Activated CD8-positive, alpha-beta T cell treated with anti-CD3 and anti-CD28 coated beads for 36 hours (primary cell): ENCODE measurements around the gene PRMT1. TPM values are rescaled to one million over a fixed set of nuclear protein-coding genes. Genes with fewer than 3 reads are reported as not detected.
"Not testable (repeated sequence)": the region's sequence is repeated elsewhere in the genome, so short reads cannot be mapped to it uniquely, and the experiment has no call there.

ENCODE experiments used
- ATAC-seq: fragments of 200-7000 bp; cut with Tn5 transposase; one replicate; pipeline ENCODE4 v1.10.0; 2021; ENCODE audit warnings: mild to moderate bottlenecking, moderate library complexity
- CTCF ChIA-PET: fragments of 350-600 bp; sonication (Branson Sonifier 250); formaldehyde crosslinking; loops from one replicate; lab custom pipeline; 2021; ENCODE audit warnings: antibody characterized with exemption; lab: Charles Lee
- POLR2A ChIA-PET: fragments of 350-600 bp; sonication (Branson Sonifier 250); formaldehyde crosslinking; loops from one replicate; lab custom pipeline; 2021; ENCODE audit warnings: antibody characterized with exemption; lab: Charles Lee
- DNase-seq: peaks from one replicate; pipeline ENCODE4 v3.0.0-alpha.2; 2020
- H3K27ac Mint-ChIP-seq: one replicate; pipeline ENCODE4 v1.8.0; 2021; ENCODE audit warnings: mild to moderate bottlenecking, mixed read lengths
- H3K27me3 Mint-ChIP-seq: one replicate; pipeline ENCODE4 v1.8.0; 2021; ENCODE audit warnings: mixed read lengths
- H3K36me3 Mint-ChIP-seq: one replicate; pipeline ENCODE4 v1.8.0; 2021; ENCODE audit warnings: low read depth, mixed read lengths
- H3K4me1 Mint-ChIP-seq: one replicate; pipeline ENCODE4 v1.8.0; 2021; ENCODE audit warnings: low read depth, mixed read lengths
- H3K4me3 Mint-ChIP-seq: one replicate; pipeline ENCODE4 v1.8.0; 2021; ENCODE audit warnings: mild to moderate bottlenecking, moderate library complexity, mixed read lengths
- H3K9me3 Mint-ChIP-seq: one replicate; pipeline ENCODE4 v1.8.0; 2021; ENCODE audit warnings: mixed read lengths
- intact Hi-C: fragments of 100-400 bp; cut with micrococcal nuclease; formaldehyde crosslinking; loops from one replicate; pipeline ENCODE4 v1.10.0; 2022
- total RNA-seq, 2 experiments: library from RNA; stranded (reverse); gene quantifications; one replicate each; pipeline ENCODE4 v1.2.3, GENCODE V29; 2021
- TF ChIP-seq, protein P1 (sequence below): fragments of 200-600 bp; IDR thresholded peaks from one replicate; pipeline ENCODE4 v1.8.0; 2022; ENCODE audit warnings: antibody characterized with exemption, mild to moderate bottlenecking

PRMT1 gene
- total RNA-seq, 2 experiments from 2014 or later = 419 to 437 TPM

DNA sequence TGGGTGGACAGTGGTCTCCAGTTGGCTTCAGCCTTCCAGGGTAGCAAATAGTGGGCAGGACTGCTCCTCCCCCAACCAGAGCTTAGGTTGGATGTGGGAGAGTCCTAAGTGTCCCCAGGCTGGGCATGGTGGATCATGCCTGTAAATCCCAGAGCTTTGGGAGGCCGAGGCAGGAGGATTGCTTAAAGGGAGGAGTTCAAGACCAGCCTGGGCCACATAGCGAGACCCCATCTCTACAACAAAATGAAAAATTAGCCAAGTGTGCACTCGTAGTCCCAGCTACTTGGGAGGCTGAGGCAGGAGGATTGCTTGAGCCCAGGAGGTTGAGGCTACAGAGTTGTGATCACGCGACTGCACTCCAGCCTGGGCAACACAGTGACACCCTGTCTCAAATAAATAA lies 44.5 kb upstream of the PRMT1 start:
- Mint-ChIP-seq H3K4me3 (no peak overlapping the region), H3K36me3 (peaks cover 6% of the 10 kb centered on the region), H3K27me3 (no peaks in the 10 kb centered on the region), H3K4me1 (no peaks in the 10 kb centered on the region), H3K27ac (no peak overlapping the region), H3K9me3 (no peaks in the 10 kb centered on the region)
- no peak for DNase-seq
- ChIA-PET POLR2A (interaction anchor here (1.1 kb wide), 1 partner anchor 8 kb away, joined by 3 read pairs; no protein-coding TSS in a partner anchor), CTCF (no interaction called here)
- intact Hi-C loops = no loop called here
- TF ChIP-seq, protein P1, sequence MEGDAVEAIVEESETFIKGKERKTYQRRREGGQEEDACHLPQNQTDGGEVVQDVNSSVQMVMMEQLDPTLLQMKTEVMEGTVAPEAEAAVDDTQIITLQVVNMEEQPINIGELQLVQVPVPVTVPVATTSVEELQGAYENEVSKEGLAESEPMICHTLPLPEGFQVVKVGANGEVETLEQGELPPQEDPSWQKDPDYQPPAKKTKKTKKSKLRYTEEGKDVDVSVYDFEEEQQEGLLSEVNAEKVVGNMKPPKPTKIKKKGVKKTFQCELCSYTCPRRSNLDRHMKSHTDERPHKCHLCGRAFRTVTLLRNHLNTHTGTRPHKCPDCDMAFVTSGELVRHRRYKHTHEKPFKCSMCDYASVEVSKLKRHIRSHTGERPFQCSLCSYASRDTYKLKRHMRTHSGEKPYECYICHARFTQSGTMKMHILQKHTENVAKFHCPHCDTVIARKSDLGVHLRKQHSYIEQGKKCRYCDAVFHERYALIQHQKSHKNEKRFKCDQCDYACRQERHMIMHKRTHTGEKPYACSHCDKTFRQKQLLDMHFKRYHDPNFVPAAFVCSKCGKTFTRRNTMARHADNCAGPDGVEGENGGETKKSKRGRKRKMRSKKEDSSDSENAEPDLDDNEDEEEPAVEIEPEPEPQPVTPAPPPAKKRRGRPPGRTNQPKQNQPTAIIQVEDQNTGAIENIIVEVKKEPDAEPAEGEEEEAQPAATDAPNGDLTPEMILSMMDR = no peak
- ATAC-seq = no peak

DNA sequence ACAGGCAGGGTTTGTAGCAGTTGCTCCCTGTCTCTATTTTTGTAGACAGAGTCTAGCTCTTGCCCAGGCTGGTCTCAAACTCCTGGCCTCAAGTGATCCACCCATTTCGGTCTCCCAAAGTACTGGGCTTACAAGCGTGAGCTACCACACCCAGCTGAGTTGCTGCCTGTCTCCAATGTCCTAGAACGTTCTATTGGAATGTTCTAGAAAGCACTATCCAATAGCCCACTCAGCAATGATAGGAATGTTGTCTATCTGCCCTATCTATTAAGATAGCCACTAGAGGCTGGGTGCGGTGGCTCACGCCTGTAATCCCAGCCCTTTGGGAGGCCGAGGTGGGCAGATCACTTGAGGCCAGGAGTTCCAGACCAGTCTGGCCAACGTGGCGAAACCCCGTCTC lies 43.8 kb upstream of the PRMT1 start:
- POLR2A ChIA-PET = interaction anchor here (1.1 kb wide), 1 partner anchor 9 kb away, joined by 3 read pairs; no protein-coding TSS in a partner anchor
- H3K27ac Mint-ChIP-seq, intact Hi-C loops: not testable (repeated sequence)

DNA sequence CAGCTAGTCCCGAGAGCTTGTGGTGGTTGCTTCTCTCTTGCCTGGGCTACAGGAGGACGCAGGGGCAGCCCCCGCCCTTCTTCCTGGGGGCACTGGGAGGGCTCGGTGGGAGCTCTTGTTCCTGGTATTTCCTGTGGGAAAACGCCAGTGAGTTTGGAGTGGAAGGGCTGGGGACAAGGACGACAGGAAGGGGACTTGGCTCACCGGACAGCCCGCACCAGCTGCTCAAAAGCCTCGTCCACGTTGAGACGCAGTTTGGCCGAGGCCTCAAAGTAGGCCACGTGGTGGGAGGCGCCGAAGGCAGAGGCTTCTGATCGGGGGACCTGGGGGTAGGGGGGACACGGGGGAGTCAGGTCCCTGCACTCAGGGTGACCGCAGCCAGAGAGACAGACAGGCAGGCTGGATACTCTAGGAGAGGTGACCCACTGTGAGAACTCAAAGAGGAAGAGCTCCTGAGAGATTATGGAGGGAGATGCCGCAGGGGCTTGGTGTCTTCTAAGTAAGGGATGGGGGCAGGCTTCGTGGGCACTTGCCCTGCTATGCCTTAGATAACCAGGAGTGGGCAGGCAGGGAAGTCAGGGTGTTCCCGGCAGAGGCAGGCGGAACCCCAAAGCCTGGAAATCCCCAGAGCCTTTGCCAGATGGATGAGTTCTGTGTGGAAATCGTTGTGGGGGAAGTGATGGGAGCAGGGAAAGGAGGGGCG lies 41.4 kb upstream of the PRMT1 start:
- intact Hi-C loops = no loop called here
- no peak for DNase-seq
- H3K4me1 Mint-ChIP-seq = peaks cover 17% of the 10 kb centered on the region
- no peak overlapping the region for H3K4me3 Mint-ChIP-seq
- CTCF ChIA-PET = no interaction called here
- no peaks in the 10 kb centered on the region for H3K27me3 Mint-ChIP-seq
- H3K36me3 Mint-ChIP-seq = peaks cover 1% of the 10 kb centered on the region
- H3K9me3 Mint-ChIP-seq = no peaks in the 10 kb centered on the region
- TF ChIP-seq, protein P1 = no peak
- POLR2A ChIA-PET = interaction anchor here (1.3 kb wide), 1 partner anchor 20 kb away, joined by 4 read pairs; no protein-coding TSS in a partner anchor
- H3K27ac Mint-ChIP-seq = no peak overlapping the region
- ATAC-seq = no peak

More for the DNA sequence above, 43.8 kb upstream of the PRMT1 start:
- H3K4me3 Mint-ChIP-seq, H3K9me3 Mint-ChIP-seq, CTCF ChIA-PET, ATAC-seq, H3K4me1 Mint-ChIP-seq, DNase-seq, H3K27me3 Mint-ChIP-seq, H3K36me3 Mint-ChIP-seq: not testable (repeated sequence)

DNA sequence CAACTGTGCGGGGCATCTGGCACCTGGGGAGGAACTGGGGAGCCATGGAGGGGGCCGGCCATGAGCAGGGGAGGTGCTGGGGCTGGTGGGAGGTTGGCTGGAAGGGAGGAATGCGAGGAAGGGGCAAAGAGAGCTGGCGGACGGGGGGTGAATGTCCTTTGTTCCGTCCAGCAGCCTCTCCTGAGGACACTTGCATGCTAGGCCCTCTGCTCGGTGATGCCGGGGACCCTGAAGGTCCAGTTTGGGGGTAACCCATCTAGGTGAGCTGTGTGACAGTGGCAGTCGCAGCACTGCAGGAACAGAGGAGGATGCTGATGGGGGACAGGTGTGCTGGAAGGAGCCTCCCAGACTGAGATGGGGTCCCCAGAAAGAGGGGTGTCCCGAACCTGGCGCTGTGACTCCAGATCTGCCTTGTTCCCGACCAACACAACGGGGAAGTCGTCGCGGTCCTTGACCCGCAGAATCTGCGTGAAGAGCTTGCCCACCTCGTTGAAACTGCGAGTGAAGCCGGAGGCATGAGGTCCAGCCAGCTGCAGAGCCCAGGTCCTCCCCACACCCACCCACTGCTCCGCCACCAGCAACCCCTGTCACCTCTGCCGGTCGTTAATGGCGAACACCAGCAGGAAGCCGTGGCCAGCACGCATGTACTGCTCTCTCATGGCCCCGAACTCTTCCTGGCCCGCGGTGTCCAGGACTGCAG lies 40.7 kb upstream of the PRMT1 start:
- Mint-ChIP-seq H3K27ac (no peak overlapping the region), H3K36me3 (peaks cover 2% of the 10 kb centered on the region), H3K27me3 (no peaks in the 10 kb centered on the region), H3K4me1 (peaks cover 17% of the 10 kb centered on the region), H3K4me3 (no peak overlapping the region), H3K9me3 (no peaks in the 10 kb centered on the region)
- ChIA-PET CTCF (no interaction called here), POLR2A (interaction anchor here (1.3 kb wide), 1 partner anchor 21 kb away, joined by 4 read pairs; no protein-coding TSS in a partner anchor)
- TF ChIP-seq, protein P1 = no peak
- intact Hi-C loops = no loop called here
- DNase-seq (no peak), ATAC-seq (no peak)

DNA sequence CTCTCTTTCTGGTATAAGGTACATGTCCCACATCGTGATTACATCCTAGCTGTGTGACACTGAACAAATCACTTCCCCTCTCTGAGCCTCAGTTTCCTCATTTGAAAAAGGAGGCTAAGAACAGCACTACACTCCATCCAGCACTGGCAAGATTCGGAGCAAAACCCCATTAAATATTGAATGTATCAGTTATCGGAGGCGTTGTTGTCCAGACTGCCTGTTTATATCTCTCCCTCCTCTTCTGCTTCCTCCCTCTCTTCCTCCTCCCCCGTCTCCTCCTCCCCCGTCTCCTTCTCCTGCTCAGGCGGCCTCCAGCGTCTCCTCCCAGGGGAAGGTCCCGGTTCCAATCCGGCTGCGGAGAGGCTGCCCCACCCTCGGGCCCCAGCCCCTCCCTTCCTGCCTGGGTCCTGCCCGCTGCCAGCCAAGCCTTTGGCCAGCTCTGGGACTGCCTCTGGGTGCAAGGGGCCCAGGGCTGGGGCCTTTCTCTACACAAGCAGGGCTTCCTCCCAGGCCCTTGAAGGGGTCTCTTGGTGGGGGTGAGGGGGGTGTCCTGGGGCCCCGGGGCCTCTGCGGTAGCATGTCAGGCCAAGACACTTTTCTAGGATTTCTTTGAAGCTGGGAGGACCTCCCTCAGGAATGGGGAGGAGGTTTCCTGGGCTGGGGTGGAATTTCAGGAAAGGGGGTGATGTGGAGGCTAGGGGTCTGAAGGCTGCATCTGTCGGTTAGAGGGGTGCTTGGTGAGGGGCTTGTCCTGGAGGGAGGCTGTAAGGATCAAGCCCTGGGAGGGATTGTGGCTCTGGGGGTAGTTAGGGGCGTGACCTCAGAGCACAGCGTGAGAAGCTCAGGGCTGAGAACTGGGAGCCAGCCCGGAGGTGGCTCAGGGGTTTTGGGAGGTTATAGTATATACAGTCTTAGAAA lies 39.0 kb upstream of the PRMT1 start:
- peaks cover 2% of the 10 kb centered on the region for H3K36me3 Mint-ChIP-seq
- TF ChIP-seq, protein P1 = no peak
- DNase-seq (no peak), ATAC-seq (no peak)
- no peaks in the 10 kb centered on the region for H3K27me3 Mint-ChIP-seq
- H3K9me3 Mint-ChIP-seq = no peaks in the 10 kb centered on the region
- CTCF ChIA-PET = interaction anchor here (0.8 kb wide), 1 partner anchor 13 kb away, joined by 3 read pairs; no protein-coding TSS in a partner anchor
- H3K27ac Mint-ChIP-seq = no peak overlapping the region
- H3K4me3 Mint-ChIP-seq = peak overlapping the region; percentile 18
- intact Hi-C loops = no loop called here
- POLR2A ChIA-PET = interaction anchor here (1.0 to 1.2 kb wide), 2 partner anchors 23 to 149 kb away, joined by 3 to 4 read pairs; no protein-coding TSS in a partner anchor
- peaks cover 23% of the 10 kb centered on the region for H3K4me1 Mint-ChIP-seq
